ENCODE results near the gene MAP3K14. TPM values are rescaled to one million over a fixed set of nuclear protein-coding genes. Genes with fewer than 3 reads are reported as not detected.
A peak's percentile ranks its signal among the peaks of the same experiment; 100 is the strongest.

The MAP3K14 gene
- total and polyA plus RNA-seq, 9 donors, result 2.4 to 19.8 (median 10.7) TPM

DNA sequence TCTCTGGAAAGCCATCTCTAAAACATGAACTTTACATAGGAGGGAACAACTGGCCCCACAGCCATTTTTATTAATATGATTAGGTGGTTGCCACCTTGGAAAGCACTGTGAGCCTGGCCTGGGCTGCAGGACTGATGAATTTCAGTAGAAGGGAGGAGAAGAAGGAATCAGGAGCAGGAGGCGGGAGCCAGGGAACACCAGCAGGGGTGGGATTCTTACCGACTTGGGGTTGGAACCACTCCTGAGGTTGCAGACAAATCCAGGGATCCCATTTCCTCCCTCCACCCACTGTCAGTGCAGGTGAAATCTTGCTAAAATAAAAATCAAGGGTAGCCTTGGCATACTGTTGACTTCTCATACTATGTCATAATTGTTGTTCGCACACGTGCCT, 16.9 kb upstream of the MAP3K14 start:
- no peak for TF ChIP-seq EP300 (IDR thresholded peaks at IDR 0.05)
- TF ChIP-seq, protein P1, sequence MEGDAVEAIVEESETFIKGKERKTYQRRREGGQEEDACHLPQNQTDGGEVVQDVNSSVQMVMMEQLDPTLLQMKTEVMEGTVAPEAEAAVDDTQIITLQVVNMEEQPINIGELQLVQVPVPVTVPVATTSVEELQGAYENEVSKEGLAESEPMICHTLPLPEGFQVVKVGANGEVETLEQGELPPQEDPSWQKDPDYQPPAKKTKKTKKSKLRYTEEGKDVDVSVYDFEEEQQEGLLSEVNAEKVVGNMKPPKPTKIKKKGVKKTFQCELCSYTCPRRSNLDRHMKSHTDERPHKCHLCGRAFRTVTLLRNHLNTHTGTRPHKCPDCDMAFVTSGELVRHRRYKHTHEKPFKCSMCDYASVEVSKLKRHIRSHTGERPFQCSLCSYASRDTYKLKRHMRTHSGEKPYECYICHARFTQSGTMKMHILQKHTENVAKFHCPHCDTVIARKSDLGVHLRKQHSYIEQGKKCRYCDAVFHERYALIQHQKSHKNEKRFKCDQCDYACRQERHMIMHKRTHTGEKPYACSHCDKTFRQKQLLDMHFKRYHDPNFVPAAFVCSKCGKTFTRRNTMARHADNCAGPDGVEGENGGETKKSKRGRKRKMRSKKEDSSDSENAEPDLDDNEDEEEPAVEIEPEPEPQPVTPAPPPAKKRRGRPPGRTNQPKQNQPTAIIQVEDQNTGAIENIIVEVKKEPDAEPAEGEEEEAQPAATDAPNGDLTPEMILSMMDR (IDR thresholded peaks at IDR 0.05), result no peak
- no peak for TF ChIP-seq POLR2A (IDR thresholded peaks at IDR 0.05)
- intact Hi-C loops (cut with DNase I), result no loop called here
- Histone ChIP-seq H3K4me1 (ENCODE audit: insufficient read depth) (peaks cover 7% of the 10 kb centered on the region), H3K9me3 (no peaks in the 10 kb centered on the region), H3K4me3 (no peak overlapping the region), H3K27ac (no peak overlapping the region), H3K36me3 (no peaks in the 10 kb centered on the region), H3K27me3 (no peaks in the 10 kb centered on the region)
- peak in 3 of 5 donors; percentile 2 to 15 (median 11) for DNase-seq
- 80 to 89% (median 85%) methylated on average over 4 of the region's 4 CpGs for WGBS, 3 donors

DNA sequence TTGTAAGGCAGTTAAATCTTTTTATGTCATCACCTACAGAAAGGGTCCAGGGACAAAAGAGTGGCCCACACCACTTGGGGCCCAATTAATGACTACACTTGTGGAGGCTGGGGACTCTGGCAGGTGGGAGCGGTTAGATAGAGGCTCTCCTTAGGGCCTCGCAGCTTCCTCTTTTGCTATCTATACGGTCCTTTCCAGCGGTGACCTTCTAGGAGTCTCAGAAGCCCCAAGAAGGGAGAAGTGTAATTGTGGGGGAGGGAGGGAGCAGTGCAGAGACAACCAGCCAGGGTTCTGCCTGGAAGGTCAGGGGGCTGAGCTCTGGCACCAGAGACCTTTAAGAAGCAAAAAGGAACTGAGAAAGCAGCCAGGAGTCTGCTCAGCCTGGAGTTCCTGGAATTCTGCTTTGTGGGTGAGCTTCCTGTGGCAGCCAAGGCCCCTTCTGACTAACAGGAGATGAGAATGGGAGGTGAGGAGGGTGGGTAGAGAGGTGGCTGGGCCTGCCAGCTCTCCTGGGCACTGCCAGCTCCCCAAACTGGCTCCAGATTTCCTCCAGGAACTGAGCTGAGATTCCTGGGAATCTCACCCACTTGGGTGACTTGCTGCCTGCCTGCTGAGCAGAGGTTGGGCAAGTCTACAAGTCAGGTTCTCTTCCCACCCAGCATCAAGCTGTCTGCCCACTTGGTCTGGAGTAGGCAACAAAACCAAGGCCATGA, 16.3 kb upstream of the MAP3K14 start:
- no peak overlapping the region for H3K4me3 ChIP-seq
- DNase-seq, result peak in 3 of 5 donors; percentile 7 to 25 (median 9)
- no peaks in the 10 kb centered on the region for H3K36me3 ChIP-seq
- intact Hi-C loops (cut with DNase I), result no loop called here
- H3K27ac ChIP-seq, result no peak overlapping the region
- no peak for TF ChIP-seq EP300 (IDR thresholded peaks at IDR 0.05)
- TF ChIP-seq, protein P1 (IDR thresholded peaks at IDR 0.05), result no peak
- no peak for TF ChIP-seq POLR2A (IDR thresholded peaks at IDR 0.05)
- no peaks in the 10 kb centered on the region for H3K9me3 ChIP-seq
- peaks cover 7% of the 10 kb centered on the region for H3K4me1 ChIP-seq (ENCODE audit: insufficient read depth)
- WGBS, 3 donors, result 41 to 51% (median 50%) methylated on average over 4 of the region's 4 CpGs
- H3K27me3 ChIP-seq, result no peaks in the 10 kb centered on the region

- Histone ChIP-seq H3K4me3 (no peak overlapping the region), H3K27me3 (no peaks in the 10 kb centered on the region), H3K36me3 (no peaks in the 10 kb centered on the region), H3K4me1 (ENCODE audit: insufficient read depth) (peaks cover 7% of the 10 kb centered on the region), H3K9me3 (no peaks in the 10 kb centered on the region), H3K27ac (no peak overlapping the region)
- no peak for TF ChIP-seq POLR2A (IDR thresholded peaks at IDR 0.05)
- TF ChIP-seq, protein P1 (IDR thresholded peaks at IDR 0.05), result no peak
- intact Hi-C loops (cut with DNase I), result no loop called here
- peak in 1 of 5 donors; percentile 5 for DNase-seq
- WGBS, 3 donors, result 82 to 89% (median 83%) methylated on average over 5 of the region's 5 CpGs
Measured at GRCh38 chr17:45332505-45332904, 15.7 kb upstream of the MAP3K14 start.

DNA sequence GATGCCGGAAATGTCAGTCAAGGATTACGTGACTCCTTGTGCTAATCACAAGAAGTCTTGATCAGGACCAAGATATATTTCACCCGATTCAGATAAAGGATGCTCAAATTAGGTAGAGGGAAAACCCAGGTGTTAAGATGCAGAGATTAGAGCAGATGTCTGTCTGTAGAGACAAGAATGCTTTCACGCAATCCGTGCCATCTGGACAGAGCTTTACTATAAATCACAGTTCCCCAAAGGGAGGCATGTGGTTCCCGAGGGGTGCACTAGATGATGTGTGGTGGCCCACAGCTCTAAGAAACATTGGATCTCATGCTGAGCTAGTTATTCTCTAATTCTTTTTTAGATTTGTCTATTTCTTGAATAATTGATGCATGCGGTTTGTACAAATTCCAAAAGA, 9.8 kb upstream of the MAP3K14 start:
- Histone ChIP-seq H3K27me3 (no peaks in the 10 kb centered on the region), H3K27ac (no peak overlapping the region), H3K9me3 (no peaks in the 10 kb centered on the region), H3K36me3 (no peaks in the 10 kb centered on the region), H3K4me1 (ENCODE audit: insufficient read depth) (no peaks in the 10 kb centered on the region), H3K4me3 (no peak overlapping the region)
- TF ChIP-seq EP300 (IDR thresholded peaks at IDR 0.05) (no peak), POLR2A (IDR thresholded peaks at IDR 0.05) (no peak)
- TF ChIP-seq, protein P1 (IDR thresholded peaks at IDR 0.05), result no peak
- peak in 1 of 5 donors; percentile 5 for DNase-seq
- WGBS, 3 donors, result 68 to 79% (median 75%) methylated on average over 7 of the region's 7 CpGs
- intact Hi-C loops (cut with DNase I), result no loop called here

Data from ovary (tissue), 9 donors.